ENCODE data around the gene TMEM269. TPM values are rescaled to one million over a fixed set of nuclear protein-coding genes. Genes with fewer than 3 reads are reported as not detected.
"Not testable (repeated sequence)": the region's sequence is repeated elsewhere in the genome, so short reads cannot be mapped to it uniquely, and the experiment has no call there.

The TMEM269 gene
- total RNA-seq, 1 experiment from 2014 or later: 0.28 TPM

DNA sequence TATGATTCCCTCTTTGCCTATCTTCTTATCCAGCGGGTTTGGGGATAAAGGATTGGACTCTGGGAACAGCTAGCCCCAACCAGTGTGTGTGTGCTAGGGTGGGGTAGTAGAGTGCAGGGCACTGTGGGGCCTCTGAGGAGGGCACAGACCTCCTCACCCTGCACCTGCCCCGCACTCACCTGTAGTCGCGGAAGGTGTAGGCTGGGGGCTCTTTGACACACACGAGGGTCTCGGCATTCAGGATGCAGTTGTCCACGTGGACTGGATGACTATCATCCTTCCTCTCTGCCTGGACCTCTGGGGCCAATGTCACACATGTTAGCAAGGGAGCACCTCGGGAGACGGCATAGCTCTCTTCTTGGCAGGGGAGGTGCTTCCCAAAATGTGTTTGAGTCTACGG, 36.8 kb upstream of the TMEM269 start:
- ChIA-PET POLR2A (ENCODE audit: unreplicated experiment) (no interaction called here), CTCF (no interaction called here)
- intact Hi-C loops (cut with micrococcal nuclease; ENCODE audit: unreplicated experiment): no loop called here
- no peaks in the 10 kb centered on the region for H3K27me3 ChIP-seq (ENCODE audit: insufficient read depth, low read depth)
- no peak overlapping the region for H3K4me3 ChIP-seq
- H3K9me3 ChIP-seq (ENCODE audit: insufficient read depth, low read depth): no peaks in the 10 kb centered on the region
- TF ChIP-seq EZH2 (IDR thresholded peaks at IDR 0.05; ENCODE audit: low read depth): no peak
- TF ChIP-seq, protein P1, sequence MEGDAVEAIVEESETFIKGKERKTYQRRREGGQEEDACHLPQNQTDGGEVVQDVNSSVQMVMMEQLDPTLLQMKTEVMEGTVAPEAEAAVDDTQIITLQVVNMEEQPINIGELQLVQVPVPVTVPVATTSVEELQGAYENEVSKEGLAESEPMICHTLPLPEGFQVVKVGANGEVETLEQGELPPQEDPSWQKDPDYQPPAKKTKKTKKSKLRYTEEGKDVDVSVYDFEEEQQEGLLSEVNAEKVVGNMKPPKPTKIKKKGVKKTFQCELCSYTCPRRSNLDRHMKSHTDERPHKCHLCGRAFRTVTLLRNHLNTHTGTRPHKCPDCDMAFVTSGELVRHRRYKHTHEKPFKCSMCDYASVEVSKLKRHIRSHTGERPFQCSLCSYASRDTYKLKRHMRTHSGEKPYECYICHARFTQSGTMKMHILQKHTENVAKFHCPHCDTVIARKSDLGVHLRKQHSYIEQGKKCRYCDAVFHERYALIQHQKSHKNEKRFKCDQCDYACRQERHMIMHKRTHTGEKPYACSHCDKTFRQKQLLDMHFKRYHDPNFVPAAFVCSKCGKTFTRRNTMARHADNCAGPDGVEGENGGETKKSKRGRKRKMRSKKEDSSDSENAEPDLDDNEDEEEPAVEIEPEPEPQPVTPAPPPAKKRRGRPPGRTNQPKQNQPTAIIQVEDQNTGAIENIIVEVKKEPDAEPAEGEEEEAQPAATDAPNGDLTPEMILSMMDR (conservative IDR thresholded peaks at IDR 0.05): no peak
- no peaks in the 10 kb centered on the region for H3K9me2 ChIP-seq (ENCODE audit: insufficient read depth)
- H4K20me1 ChIP-seq (ENCODE audit: insufficient read depth): no peaks in the 10 kb centered on the region
- no peaks in the 10 kb centered on the region for H3K79me2 ChIP-seq (ENCODE audit: low read depth)
- no TSS peak for BruUV-seq (replicated peaks)
- H3K4me2 ChIP-seq: no peak overlapping the region
- H3F3A ChIP-seq (ENCODE audit: insufficient read depth, low read depth): no peaks in the 10 kb centered on the region
- H2AFZ ChIP-seq: no peak overlapping the region
- H3K27ac ChIP-seq: no peak overlapping the region
- DNase-seq: no peak
- no peaks in the 10 kb centered on the region for H3K4me1 ChIP-seq (replicated peaks; ENCODE audit: insufficient read depth)
- no peaks in the 10 kb centered on the region for H3K36me3 ChIP-seq (ENCODE audit: low read depth)

DNA sequence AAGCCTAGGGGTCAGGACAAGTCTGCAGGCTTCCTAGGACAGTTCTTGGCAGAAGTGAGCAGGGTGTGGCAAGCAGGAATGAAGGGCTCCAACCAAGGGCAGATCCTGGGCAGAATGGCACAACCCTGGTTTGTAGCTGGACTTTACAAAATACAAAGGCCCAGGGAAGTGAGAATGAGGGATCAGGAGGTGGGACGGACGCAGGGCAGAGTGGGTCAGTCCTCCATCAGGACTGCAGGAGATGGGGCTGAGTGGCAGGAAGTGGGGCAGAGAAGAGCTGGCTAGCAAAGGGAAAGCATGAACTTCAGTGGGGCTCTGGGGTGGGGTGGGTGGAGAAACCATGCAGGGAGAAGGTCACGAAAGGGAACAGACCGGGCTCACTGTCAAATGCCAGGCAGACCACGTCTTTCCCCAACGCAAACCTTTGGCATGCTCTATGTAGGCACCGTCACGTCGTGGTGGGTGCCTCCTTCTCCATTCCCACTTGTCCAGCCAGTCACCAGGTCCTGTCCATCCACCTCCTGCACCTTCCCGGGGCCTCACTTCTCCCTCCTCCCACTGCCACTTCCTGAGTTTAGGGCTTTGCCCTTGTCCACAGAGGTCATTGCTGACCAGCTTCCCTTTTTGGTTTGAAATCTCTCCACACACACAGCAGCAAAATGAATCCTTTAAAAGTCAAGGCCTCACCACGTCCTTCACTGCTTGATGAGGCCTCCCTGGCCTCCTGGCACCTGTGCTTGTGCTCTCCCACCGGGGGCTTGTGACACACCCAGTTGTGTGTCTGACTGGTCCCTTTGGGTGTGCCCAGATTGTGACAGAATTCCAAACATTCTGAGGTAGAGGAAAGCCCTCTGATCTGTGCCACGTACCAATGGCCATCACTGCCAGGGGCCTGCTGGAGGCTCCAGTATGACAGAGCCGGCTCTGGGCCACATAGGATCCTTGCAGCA, 36.1 kb upstream of the TMEM269 start:
- Histone ChIP-seq H3K9me3 (ENCODE audit: insufficient read depth, low read depth) (no peaks in the 10 kb centered on the region), H3K27ac (no peak overlapping the region), H3K36me3 (ENCODE audit: low read depth) (no peaks in the 10 kb centered on the region), H3K4me3 (no peak overlapping the region), H3K4me2 (no peak overlapping the region), H3K27me3 (ENCODE audit: insufficient read depth, low read depth) (no peaks in the 10 kb centered on the region), H3F3A (ENCODE audit: insufficient read depth, low read depth) (no peaks in the 10 kb centered on the region), H4K20me1 (ENCODE audit: insufficient read depth) (no peaks in the 10 kb centered on the region), H3K79me2 (ENCODE audit: low read depth) (no peaks in the 10 kb centered on the region), H3K4me1 (replicated peaks; ENCODE audit: insufficient read depth) (no peaks in the 10 kb centered on the region), H3K9me2 (ENCODE audit: insufficient read depth) (no peaks in the 10 kb centered on the region), H2AFZ (no peak overlapping the region)
- ChIA-PET CTCF (no interaction called here), POLR2A (ENCODE audit: unreplicated experiment) (interaction anchor here (0.6 kb wide), 1 partner anchor 335 kb away, joined by 3 read pairs; no protein-coding TSS in a partner anchor)
- intact Hi-C loops (cut with micrococcal nuclease; ENCODE audit: unreplicated experiment): no loop called here
- no peak for DNase-seq
- TF ChIP-seq EZH2 (IDR thresholded peaks at IDR 0.05; ENCODE audit: low read depth): no peak
- TF ChIP-seq, protein P1 (conservative IDR thresholded peaks at IDR 0.05): no peak
- BruUV-seq (replicated peaks): no TSS peak

DNA sequence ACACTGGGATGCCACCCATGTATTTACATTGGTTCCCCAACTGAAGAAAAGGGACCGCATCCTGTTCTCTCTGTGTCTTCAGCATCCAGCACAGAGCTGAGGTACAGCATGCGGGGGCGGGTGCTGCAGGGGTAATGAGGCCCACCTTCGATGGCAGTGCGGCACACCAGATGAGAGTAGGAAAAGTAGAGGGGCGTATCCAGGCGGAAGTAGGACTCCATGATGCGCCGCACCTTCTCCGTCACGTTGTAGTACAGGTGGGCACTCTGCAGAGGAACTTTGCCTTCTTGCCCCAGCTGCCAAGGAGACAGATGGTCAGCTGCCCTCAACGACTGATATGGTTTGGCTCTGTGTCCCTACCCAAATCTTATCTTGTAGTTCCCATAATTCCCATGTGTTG, 34.8 kb upstream of the TMEM269 start:
- ChIA-PET POLR2A (ENCODE audit: unreplicated experiment) (no interaction called here), CTCF (no interaction called here)
- intact Hi-C loops (cut with micrococcal nuclease; ENCODE audit: unreplicated experiment): no loop called here
- H3K4me3 ChIP-seq: no peak overlapping the region
- no peak for TF ChIP-seq EZH2 (IDR thresholded peaks at IDR 0.05; ENCODE audit: low read depth)
- TF ChIP-seq, protein P1 (conservative IDR thresholded peaks at IDR 0.05): no peak
- no peak overlapping the region for H2AFZ ChIP-seq
- no peaks in the 10 kb centered on the region for H3F3A ChIP-seq (ENCODE audit: insufficient read depth, low read depth)
- H3K9me3 ChIP-seq (ENCODE audit: insufficient read depth, low read depth): no peaks in the 10 kb centered on the region
- no TSS peak for BruUV-seq (replicated peaks)
- H3K79me2 ChIP-seq (ENCODE audit: low read depth): no peaks in the 10 kb centered on the region
- H3K27ac ChIP-seq: no peak overlapping the region
- H3K4me2 ChIP-seq: no peak overlapping the region
- no peaks in the 10 kb centered on the region for H3K36me3 ChIP-seq (ENCODE audit: low read depth)
- no peak for DNase-seq
- no peaks in the 10 kb centered on the region for H3K4me1 ChIP-seq (replicated peaks; ENCODE audit: insufficient read depth)
- H3K9me2 ChIP-seq (ENCODE audit: insufficient read depth): no peaks in the 10 kb centered on the region
- no peaks in the 10 kb centered on the region for H3K27me3 ChIP-seq (ENCODE audit: insufficient read depth, low read depth)
- no peaks in the 10 kb centered on the region for H4K20me1 ChIP-seq (ENCODE audit: insufficient read depth)

DNA sequence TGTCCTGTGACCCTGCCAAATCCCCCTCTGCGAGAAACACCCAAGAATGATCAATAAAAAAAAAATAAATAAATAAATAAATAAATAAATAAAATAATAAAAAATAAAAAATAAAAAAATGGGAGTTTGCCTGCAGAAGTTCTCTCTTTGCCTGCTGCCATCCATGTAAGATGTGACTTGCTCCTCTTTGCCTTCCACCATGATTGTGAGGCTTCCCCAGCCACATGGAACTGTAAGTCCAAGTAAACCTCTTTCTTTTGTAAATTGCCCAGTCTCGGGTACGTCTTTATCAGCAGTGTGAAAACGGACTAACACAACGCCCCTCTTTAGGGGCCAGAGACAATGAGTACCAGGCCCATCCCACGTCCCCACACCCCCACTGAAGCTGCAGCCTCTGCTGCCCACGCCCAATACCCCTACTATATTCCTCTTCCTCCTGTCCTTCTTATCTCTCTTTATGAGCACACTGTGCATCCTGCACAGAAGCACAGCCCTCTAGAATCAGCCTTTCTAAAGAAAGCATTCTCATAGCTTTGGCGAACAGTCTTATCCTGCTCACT, 33.2 kb upstream of the TMEM269 start:
- H4K20me1 ChIP-seq (ENCODE audit: insufficient read depth); intact Hi-C loops (cut with micrococcal nuclease; ENCODE audit: unreplicated experiment); CTCF ChIA-PET; BruUV-seq (replicated peaks); H3K9me2 ChIP-seq (ENCODE audit: insufficient read depth); H3K27me3 ChIP-seq (ENCODE audit: insufficient read depth, low read depth); H3K4me1 ChIP-seq (replicated peaks; ENCODE audit: insufficient read depth); H3K27ac ChIP-seq; H3K36me3 ChIP-seq (ENCODE audit: low read depth); H3K9me3 ChIP-seq (ENCODE audit: insufficient read depth, low read depth); H3F3A ChIP-seq (ENCODE audit: insufficient read depth, low read depth); H3K79me2 ChIP-seq (ENCODE audit: low read depth); H2AFZ ChIP-seq; H3K4me2 ChIP-seq; POLR2A ChIA-PET (ENCODE audit: unreplicated experiment); DNase-seq; H3K4me3 ChIP-seq: not testable (repeated sequence)
